ENCODE data around the gene CSTF1. TPM values are rescaled to one million over a fixed set of nuclear protein-coding genes. Genes with fewer than 3 reads are reported as not detected.
"Not testable (repeated sequence)": the region's sequence is repeated elsewhere in the genome, so short reads cannot be mapped to it uniquely, and the experiment has no call there.

The CSTF1 gene
- total RNA-seq, 1 donor: 43.1 TPM

DNA sequence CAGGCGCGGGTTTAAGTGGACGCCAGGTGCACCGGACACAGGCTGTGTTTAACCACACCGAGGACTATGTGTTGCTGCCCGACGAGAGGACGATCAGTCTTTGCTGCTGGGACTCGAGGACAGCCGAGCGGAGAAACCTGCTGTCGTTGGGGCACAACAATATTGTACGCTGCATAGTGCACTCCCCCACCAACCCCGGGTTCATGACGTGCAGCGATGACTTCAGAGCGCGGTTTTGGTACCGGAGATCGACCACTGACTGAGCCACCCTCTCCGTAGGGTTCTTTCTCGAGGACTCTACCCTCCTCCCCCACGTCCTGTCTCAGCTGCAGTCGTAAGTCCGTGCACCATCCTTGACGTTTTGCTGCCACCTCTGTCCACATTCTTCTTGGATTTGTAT, 11.0 kb downstream of the CSTF1 start:
- DNase-seq (ENCODE audit: low read depth in 2 of 3, low spot score in 2 of 3): no peak

DNA sequence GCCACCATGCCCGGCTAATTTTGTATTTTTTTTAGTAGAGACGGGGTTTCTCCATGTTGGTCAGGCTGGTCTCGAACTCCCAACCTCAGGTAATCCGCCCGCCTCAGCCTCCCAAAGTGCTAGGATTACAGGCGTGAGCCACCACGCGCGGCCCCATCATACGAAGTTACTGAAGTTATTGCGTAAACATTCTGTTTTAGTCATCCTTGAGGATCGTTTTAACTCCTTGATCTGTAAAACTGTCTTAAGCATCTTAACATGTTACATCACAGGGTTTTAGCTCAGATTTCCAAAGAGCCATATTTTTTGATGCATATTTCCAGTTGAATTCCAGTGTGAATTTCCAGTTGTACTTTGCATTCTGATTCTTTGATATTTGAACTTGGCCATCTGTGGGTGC, 12.9 kb downstream of the CSTF1 start:
- DNase-seq (ENCODE audit: low read depth in 2 of 3, low spot score in 2 of 3): not testable (repeated sequence)

DNA sequence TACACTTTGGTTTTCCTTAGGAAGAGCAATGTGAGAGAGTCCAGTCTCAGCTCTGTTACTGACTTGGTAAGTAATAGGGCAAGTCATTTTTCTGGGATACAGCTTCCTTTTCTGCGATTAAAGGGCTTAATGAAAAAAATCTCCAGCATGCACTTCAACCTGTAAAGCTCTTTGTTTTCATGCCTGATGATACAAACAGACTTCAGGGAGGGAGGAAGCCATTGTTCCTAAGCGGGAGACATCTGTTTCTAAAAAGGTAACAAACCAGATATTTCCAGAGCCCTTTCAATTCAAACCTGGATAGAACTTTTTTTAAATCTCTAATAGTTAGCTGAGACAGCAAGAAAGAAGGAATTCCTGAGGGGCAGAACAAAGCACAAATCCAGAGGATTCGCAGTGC, 14.5 kb downstream of the CSTF1 start:
- no peak for DNase-seq (ENCODE audit: low read depth in 2 of 3, low spot score in 2 of 3)

DNA sequence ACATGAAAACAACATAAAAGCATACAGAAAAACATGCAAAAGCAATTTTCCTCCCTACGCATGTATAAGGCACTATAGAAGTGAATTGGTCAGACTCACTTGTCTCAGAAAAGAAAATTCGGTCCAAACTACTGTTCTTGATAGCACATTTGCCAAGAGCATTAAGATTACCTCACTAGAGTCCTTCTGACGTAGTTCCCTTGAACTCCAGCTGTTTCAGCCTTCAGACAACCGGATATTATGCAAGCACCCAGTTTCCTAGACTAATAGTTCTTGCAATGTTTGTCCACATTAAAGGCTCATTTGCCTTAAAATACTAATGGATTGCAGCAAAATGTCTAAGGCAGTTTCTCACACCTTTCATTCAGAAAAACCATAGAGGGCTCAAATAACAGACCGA, 17.1 kb downstream of the CSTF1 start:
- DNase-seq (ENCODE audit: low read depth in 2 of 3, low spot score in 2 of 3): no peak

DNA sequence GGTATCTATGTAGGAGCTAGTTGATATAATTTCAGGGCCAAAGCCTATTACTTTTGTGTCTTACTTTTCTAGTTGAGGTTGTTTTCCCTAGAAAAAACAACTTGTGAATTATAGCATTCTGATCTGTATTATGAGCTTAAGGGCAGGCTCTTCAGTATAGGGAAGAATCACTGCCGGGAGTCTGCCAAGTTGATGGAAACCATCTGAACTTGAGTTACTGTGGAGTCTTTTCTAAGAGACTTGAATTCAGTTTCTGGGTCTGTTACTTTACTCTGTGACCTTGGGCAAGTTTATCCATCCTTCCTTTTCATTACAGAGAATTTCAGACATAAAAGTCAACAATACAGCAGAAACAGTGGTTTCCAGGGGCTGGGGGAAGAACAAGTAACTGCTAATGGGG, 17.5 kb downstream of the CSTF1 start:
- DNase-seq (ENCODE audit: low read depth in 2 of 3, low spot score in 2 of 3): no peak

DNA sequence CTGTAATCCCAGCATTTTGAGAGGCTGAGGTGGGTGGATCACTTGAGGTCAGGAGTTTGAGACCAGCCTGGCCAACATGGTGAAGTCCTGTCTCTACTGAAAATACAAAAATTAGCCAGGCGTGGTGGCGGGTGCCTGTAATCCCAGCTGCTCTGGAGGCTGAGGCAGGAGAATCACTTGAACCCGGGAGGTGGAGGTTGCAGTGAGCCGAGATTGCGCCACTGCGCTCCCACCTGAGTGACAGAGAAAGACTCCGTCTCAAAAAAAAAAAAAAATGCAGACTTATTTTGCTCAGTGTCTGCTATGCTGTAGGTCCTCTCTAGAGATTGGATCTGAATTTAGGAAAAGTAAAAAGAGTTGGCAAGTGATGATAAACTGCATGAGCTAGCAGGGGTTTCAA, 18.8 kb downstream of the CSTF1 start:
- not testable (repeated sequence) for DNase-seq (ENCODE audit: low read depth in 2 of 3, low spot score in 2 of 3)

DNA sequence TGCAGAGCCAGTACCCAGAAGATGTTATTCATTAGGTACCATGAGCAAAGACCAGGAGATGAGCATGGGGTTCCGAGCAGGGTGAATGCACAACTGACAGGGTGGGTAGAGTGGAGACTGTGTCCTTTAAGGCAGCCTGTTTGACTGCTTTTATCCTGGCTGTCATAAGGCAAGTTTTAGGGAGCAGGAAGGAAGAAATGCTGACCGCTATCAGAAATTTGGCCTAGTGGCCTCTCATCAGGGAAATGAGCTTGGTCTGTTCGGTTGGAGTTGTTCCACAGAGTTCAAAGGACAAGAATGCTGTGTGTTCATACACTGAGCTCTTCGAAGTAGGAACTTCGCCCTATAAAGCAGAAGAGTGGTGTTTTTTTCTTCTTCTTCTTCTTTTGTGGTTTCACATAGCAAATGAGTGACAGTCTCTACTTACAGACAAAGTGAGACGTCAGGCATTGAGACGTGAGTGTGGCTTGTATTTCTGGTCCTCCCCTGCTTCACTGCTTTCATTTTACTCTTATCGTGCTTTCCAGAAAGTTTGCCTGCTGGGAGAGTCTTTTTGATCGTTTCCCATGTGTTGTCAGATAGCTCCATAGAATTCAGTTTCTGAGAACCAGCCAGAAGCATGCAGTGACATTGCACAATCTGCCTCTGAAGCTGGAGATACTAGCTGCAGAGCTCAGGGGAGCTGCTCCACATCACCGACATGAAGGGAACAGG, 19.5 kb downstream of the CSTF1 start, which contains the start of gene CASS4:
TSS of gene CASS4 (plus strand) at position 502 of the 714 bp plus-strand sequence. CDS start at position 701, 199 bp downstream.
- DNase-seq (ENCODE audit: low read depth in 2 of 3, low spot score in 2 of 3): peak in 2 of 3 donors; percentile 60 to 86

DNA sequence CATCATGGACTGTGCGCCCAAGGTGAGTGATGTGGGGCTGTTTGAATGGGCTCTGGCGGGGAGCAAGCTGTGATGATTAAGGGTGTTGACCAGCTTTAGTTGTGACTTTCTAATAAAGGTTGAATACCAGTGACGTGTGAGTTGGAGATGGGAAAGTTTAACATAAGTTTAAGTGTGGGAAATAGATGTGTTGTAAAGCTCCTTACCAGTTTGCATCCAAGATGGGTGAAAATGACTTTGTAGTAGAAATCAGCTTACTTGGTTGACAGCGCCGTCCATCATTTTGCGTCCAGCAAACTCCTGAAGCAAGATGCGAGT, 20.0 kb downstream of the CSTF1 start:
- no peak for DNase-seq (ENCODE audit: low read depth in 2 of 3, low spot score in 2 of 3)

DNA sequence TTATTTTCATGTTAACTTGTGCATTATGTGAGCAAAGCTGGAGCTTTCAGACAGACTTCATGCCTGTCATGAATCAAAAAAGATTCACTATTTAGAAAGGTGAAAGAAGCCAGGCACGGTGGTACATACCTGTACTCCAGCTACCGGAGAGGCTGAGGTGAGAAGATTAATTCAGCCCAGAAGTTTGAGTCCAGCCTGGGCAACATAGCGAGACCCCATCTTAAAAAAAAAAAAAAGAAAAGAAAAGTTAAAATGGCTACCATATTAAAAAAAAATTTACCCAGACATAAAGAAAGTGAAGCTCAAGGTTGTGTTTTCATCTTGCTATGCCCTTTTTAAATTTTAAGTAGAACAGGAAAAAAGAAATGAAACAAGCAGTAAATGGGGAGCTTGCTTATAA, 20.5 kb downstream of the CSTF1 start:
- DNase-seq (ENCODE audit: low read depth in 2 of 3, low spot score in 2 of 3): no peak

DNA sequence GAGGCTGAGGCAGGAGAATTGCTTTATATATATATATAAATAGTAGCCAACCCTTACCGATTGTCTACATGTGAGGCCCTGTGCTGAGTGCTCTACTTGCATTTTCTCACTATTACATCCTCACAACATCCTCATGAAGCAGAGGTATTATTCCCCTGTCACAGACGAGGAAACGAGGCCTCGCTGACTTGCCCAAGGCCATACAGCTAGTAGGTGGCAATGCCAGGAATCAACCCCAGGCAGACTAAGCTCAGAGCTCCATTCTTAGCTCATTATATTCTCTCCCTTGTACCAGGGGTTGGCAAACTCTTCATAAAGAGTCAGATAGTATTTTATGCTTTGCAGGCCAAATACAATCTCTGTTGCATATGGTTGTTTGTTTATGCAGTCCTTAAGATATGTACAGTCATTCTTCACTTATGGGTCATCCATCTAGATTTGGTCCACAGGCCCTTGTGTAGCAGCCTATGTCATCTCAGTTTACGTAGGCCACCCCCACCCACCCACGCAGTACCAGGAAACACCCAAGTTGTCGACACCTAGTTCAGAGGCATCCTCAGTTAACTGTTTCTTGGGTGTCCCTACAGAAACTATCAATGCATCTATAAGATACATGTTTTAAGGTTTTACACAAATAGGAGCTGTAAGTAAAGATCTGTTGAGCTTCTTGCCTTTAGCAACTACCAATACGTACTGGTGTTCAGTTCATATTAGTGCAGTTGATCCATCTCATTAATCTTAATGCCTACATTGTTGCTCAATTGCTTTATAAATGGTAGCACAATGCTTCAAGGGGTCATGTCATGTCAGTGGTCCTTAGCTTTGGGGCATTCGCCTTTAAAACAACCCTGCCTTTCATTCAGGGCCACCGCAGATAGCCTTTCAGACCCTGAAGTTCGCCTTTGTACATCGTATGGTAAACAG, 22.7 kb downstream of the CSTF1 start:
- no peak for DNase-seq (ENCODE audit: low read depth in 2 of 3, low spot score in 2 of 3)

DNA sequence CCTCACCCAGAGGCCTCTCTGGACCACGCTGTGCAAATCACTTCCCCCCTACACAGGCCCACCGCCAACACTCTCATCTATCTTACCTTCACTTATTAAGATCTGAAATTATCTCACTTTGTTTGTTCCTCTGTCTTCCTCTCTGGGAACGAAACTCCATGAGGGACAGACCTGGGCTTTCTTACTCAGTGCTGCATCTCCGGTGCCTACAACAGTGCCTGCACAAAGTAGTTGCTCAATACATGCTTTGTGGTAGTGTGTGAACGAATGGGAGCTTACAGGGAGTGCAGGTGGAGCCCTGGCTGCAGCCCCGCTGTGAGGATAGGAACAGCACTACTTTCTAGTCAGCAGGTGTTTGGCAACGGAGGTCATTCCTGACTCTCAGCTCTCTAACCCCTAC, 25.0 kb downstream of the CSTF1 start:
- DNase-seq (ENCODE audit: low read depth in 2 of 3, low spot score in 2 of 3): no peak

DNA sequence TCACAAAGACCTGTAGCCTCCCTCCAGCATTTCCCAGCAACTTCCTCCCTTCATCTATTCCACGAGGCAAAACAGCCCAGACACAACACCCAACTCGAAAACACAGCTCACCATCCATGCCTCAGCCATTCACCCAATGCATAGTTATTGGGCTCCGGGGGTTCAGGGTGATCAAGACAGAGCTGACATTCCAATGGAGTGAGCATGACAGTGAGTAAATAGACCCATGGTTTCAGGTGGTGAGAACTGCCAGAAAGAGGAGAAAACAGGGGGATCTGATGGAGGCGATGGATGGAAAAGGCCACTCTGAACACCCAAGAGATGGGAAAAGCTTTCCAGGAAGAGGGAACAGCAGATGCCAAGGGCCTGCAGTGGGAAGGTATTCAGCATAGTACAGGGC, 25.5 kb downstream of the CSTF1 start:
- no peak for DNase-seq (ENCODE audit: low read depth in 2 of 3, low spot score in 2 of 3)

DNA sequence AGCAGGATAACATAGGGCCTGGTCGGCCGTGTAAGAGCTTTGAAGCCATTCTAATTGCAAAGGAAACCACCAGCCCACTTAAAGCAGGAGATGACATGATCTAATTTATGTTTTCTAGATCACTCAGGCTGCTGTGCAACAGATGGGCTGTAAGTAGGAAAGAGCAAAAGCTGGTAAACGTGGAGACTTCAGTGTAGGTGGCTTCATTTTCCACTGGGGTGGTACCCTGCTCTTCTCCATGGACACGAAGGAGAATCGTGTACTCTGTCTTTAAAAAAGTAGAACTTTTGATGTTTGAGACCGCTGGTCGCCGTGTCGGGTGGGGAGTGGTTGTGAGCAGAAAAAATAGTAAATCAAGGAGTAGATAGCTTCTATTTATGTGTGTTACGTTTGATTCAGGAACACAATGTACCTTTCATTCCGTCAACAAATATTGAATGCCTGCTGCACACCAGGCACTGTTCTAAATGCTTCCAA, 26.0 kb downstream of the CSTF1 start:
- DNase-seq (ENCODE audit: low read depth in 2 of 3, low spot score in 2 of 3): peak in 1 of 3 donors; percentile 65

DNA sequence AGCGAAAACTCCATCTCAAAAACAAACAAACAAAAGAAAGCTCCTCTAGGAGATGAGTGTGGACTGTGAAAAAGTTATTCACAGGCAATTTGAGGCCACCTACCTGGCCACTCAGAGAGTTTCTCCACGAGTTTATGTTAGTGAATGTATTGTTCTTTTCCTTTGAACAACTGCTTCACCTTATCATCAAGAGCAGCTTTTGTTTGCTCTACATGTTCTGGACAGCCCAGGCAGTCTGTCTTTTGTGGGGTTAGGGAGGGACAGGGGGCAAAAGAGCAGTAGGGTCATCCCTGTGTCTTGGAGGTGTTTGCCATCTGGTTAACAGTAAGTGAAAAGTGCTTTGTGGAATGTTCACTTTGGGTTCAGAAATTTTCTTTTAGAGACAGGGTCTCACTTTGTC, 27.6 kb downstream of the CSTF1 start:
- no peak for DNase-seq (ENCODE audit: low read depth in 2 of 3, low spot score in 2 of 3)

DNA sequence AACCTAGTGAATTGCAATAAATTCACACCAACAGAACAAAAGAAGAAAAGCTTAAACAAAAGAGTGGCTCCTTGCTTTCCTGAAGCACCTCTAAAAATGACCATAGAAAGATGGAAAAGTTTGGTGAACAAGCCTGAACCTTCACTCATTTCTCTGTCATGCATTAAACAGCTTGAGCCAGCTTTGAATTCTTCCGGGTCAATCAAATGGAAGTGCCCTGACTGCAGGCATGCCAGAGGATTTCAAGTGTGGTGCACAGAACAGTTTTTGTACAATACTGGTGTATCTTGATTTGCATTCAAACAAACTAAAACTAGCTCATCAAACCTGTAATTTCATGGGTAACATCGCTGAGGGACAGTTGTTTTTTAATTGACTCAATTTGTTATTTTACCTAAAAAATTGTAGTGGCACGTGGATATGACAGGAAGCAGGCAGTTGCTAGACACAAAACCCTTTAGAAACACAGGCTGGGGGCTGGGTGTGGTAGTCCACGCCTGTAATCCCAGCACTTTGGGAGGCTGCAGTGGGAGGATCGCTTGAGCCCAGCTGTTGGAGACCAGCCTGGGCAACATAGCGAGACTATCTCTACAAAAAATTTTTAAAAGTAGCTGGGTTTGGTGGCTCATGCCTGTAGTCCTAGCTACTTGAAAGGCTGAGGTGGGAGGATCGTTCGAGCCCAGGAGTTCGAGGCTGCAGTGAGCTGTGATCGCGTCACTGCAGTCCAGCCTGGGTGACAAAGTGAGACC, 28.7 kb downstream of the CSTF1 start:
- DNase-seq (ENCODE audit: low read depth in 2 of 3, low spot score in 2 of 3): no peak

DNA sequence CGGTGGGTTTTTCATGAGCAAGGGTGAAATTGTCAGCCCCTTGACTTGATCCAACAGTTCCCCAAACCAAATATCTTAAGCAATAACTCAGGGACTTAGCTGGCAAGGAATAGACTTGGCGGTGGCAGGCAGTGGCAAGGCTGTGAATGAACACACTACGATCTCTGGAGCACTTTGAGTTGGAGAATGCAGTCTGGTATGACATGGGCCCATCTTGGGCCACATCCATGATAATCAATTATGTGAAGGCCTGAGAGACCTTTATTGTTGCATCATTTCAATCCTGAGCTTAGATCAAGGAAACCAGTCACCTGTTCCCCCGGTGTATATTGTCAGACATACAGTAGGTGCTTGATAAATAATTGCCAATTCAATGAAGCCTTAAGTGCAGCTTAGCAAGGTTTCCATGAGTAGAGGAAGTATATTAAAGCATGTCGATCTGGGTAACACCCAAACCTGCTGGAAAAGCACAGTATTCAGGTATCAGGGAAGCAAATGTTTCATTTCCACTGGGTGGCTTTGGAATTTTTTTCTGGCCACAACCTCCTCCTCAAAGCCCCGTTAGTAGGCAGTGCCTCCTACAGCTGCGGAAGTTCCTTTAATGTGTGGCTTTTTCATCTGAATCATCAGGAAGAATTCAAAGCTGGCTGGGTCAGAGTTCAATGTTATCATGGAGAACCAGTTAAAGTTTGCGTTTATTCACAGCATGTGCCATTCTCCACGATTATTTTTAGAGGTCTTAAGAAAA, 29.8 kb downstream of the CSTF1 start:
- no peak for DNase-seq (ENCODE audit: low read depth in 2 of 3, low spot score in 2 of 3)

DNA sequence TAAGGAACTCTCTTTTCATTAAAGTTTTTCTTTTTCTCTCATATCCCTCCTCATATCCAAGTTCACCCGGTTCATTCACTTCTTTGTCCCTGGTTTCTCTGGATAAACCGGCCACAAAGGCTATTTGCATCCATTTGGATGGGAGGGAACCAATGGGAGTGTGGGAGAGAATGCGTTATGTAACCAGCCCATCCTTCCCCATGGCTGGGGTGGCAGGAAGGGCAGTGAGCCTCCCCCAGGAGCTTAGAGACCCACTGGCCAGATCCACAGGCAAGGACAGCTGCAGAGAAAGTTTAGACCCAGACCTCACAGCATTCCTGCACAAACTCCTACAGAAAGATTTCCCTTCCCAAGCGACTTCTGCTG, 30.4 kb downstream of the CSTF1 start:
- no peak for DNase-seq (ENCODE audit: low read depth in 2 of 3, low spot score in 2 of 3)

DNA sequence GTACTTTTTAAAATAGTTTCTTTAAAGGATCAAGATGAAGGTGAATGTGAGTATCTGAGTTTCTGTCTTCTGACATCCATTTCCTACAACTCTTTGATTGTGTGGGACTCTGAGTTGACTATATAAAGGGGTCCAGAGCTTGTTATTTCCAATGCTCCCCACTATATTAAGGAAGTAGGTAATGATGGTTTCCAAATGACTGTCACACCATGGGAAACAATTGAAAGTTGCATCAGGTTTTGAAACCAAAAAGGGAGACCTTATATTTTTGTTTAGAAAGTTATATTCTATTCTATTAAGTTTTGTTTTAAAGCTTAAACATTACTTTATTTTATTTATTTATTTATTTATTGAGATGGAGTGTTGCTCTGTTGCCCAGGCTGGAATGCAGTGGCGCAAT, 30.8 kb downstream of the CSTF1 start:
- no peak for DNase-seq (ENCODE audit: low read depth in 2 of 3, low spot score in 2 of 3)

DNA sequence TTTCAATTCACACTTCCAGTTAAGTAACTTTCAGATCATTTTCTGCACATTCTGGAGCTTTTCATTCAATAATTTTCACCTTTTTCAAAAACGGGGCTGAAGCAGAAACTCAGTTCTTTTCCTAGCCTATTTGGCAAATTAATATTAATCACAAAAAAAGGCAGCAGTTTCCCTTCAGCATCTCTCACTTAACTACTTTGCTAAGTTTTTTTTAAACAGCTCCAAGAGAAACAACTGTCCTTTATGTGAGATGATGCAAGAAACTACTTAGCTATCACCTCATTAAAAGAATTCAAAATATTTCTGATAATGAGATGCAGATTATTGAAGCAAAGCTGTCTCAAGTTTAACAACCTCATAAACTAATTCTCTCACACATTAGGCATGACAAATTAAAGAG, 31.4 kb downstream of the CSTF1 start:
- no peak for DNase-seq (ENCODE audit: low read depth in 2 of 3, low spot score in 2 of 3)

DNA sequence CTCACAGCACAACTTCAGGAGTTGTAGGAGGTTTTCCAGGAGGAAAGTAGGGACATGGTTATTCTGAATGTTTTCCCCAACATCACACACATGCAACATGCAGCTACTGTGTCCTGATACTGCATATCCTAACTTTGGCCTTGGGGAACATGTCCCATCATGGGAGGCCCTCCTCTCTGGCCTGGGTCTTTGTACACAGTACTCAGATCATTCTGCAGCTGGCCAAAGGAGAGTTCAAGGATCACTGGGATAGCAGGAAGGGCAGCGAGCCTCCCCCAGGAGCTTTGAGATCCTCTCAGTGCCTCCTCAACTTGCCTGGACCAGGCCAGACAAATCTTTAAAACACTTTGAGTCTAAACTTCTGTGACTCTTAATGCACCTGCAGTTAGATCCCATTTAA, 32.5 kb downstream of the CSTF1 start:
- no peak for DNase-seq (ENCODE audit: low read depth in 2 of 3, low spot score in 2 of 3)

DNA sequence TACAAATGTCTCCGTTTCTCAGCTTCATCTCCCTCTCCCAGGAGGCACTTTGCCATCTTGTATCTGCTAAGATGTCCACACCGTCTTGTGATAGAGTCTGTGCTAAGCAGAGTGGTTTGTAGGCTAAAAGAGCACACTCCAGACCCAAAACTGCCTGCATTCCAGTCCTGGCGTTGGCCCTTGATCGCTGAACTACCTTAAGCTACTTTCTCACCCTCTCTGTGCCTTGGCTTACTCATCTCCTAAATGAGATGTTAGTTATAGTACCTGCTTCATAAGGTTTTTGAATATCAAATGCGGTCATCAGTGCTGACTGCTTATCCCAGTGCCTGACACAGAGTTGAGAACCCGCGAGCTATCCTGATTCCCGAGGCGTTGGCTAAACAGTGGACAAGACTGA, 33.6 kb downstream of the CSTF1 start:
- no peak for DNase-seq (ENCODE audit: low read depth in 2 of 3, low spot score in 2 of 3)
